Hepatocyte (in vitro differentiated cells): ENCODE data around the gene POFUT2. TPM values are rescaled to one million over a fixed set of nuclear protein-coding genes. Genes with fewer than 3 reads are reported as not detected.

Source experiments
- DNase-seq: peaks from one replicate; pipeline ENCODE4 v3.0.0-alpha.2; 2016; ENCODE audit warnings: low spot score
- H2AFZ ChIP-seq: fragments of 200-600 bp; sonication (generic); 2 replicates; pipeline ENCODE4 v1.6.0; 2016; ENCODE audit warnings: antibody characterized with exemption, mild to moderate bottlenecking
- H3K27ac ChIP-seq: fragments of 200-600 bp; sonication (generic); 2 replicates; pipeline ENCODE4 v1.5.1; 2016; ENCODE audit warnings: mild to moderate bottlenecking
- H3K27me3 ChIP-seq: fragments of 200-600 bp; sonication (generic); 2 replicates; pipeline ENCODE4 v1.6.1; 2016
- H3K36me3 ChIP-seq: fragments of 200-600 bp; sonication (generic); replicated peaks from 2 replicates; pipeline ENCODE4 v1.5.1; 2016; ENCODE audit warnings: low read depth; ENCODE audit not compliant: insufficient read depth
- H3K4me1 ChIP-seq: fragments of 200-600 bp; sonication (generic); 2 replicates; pipeline ENCODE4 v1.5.1; 2016; ENCODE audit warnings: mild to moderate bottlenecking, moderate library complexity; ENCODE audit not compliant: insufficient read depth
- H3K4me2 ChIP-seq: fragments of 200-600 bp; sonication (generic); 2 replicates; pipeline ENCODE4 v1.6.0; 2016
- H3K4me3 ChIP-seq: fragments of 200-600 bp; sonication (generic); 2 replicates; pipeline ENCODE4 v1.5.1; 2016; ENCODE audit warnings: mild to moderate bottlenecking
- H3K79me2 ChIP-seq: fragments of 200-600 bp; sonication (generic); 2 replicates; pipeline ENCODE4 v1.6.0; 2017; ENCODE audit warnings: mild to moderate bottlenecking
- H3K9me2 ChIP-seq: fragments of 200-600 bp; sonication (generic); replicated peaks from 2 replicates; pipeline ENCODE4 v1.6.0; 2017; ENCODE audit warnings: mild to moderate bottlenecking; ENCODE audit not compliant: insufficient read depth
- H3K9me3 ChIP-seq: fragments of 200-600 bp; sonication (generic); 2 replicates; pipeline ENCODE4 v1.5.1; 2016; ENCODE audit warnings: low read depth, mild to moderate bottlenecking
- H4K20me1 ChIP-seq: fragments of 200-600 bp; sonication (generic); 2 replicates; pipeline ENCODE4 v1.6.0; 2016; ENCODE audit warnings: mild to moderate bottlenecking; ENCODE audit not compliant: insufficient read depth, poor library complexity, severe bottlenecking
- EZH2 ChIP-seq: fragments of 200-600 bp; sonication (generic); IDR thresholded peaks from 2 replicates; pipeline ENCODE4 v1.6.1; 2016; ENCODE audit warnings: antibody characterized with exemption, mild to moderate bottlenecking, borderline replicate concordance
- EZH2phosphoT487 ChIP-seq: fragments of 200-600 bp; sonication (generic); IDR thresholded peaks from one replicate; pipeline ENCODE4 v1.6.1; 2018; ENCODE audit warnings: antibody characterized with exemption, mild to moderate bottlenecking, low read depth, moderate library complexity; ENCODE audit not compliant: unreplicated experiment, severe bottlenecking
- WGBS: methylation state at CpG from one replicate; pipeline ENCODE4 v1.1.6; 2016; ENCODE audit warnings: low lambda C conversion rate; ENCODE audit errors: missing lambda C conversion rate; 5-methylcytosine and 5-hydroxymethylcytosine counted together
- polyA plus RNA-seq: library from polyadenylated mRNA; unstranded; fragments of >200 nt; fragmentation: Nextera tagmentation; extraction: Ambion mirVana; gene quantifications from 2 replicates; pipeline ENCODE4 v1.2.1, GENCODE V29; 2016
- total RNA-seq: library from RNA; depleted of rRNA; stranded (reverse); fragments of >200 nt; gene quantifications from 2 replicates; pipeline ENCODE4 v1.2.3, GENCODE V29; 2014
- TF ChIP-seq, protein P1 (sequence below): fragments of 200-600 bp; sonication (generic); IDR thresholded peaks from 2 replicates; pipeline ENCODE4 v1.5.1; 2016; ENCODE audit warnings: antibody characterized with exemption, mild to moderate bottlenecking; ENCODE audit not compliant: poor library complexity

The POFUT2 gene
- total and polyA plus RNA-seq, 2 experiments from 2014 or later, result 30.7 to 57.7 TPM

GRCh38 chr21:45324489-45325205, 37.0 kb upstream of the POFUT2 start:
- no peak overlapping the region for H3K4me2 ChIP-seq
- DNase-seq, result no peak
- H3K79me2 ChIP-seq, result no peaks in the 10 kb centered on the region
- no peaks in the 10 kb centered on the region for H3K36me3 ChIP-seq
- no peaks in the 10 kb centered on the region for H3K27me3 ChIP-seq
- no peaks in the 10 kb centered on the region for H3K9me3 ChIP-seq
- H4K20me1 ChIP-seq, result no peaks in the 10 kb centered on the region
- no peak overlapping the region for H3K27ac ChIP-seq
- H2AFZ ChIP-seq, result no peak overlapping the region
- 92% methylated on average over 22 of the region's 27 CpGs for WGBS
- H3K4me3 ChIP-seq, result no peak overlapping the region
- TF ChIP-seq EZH2, result no peak
- TF ChIP-seq, protein P1, sequence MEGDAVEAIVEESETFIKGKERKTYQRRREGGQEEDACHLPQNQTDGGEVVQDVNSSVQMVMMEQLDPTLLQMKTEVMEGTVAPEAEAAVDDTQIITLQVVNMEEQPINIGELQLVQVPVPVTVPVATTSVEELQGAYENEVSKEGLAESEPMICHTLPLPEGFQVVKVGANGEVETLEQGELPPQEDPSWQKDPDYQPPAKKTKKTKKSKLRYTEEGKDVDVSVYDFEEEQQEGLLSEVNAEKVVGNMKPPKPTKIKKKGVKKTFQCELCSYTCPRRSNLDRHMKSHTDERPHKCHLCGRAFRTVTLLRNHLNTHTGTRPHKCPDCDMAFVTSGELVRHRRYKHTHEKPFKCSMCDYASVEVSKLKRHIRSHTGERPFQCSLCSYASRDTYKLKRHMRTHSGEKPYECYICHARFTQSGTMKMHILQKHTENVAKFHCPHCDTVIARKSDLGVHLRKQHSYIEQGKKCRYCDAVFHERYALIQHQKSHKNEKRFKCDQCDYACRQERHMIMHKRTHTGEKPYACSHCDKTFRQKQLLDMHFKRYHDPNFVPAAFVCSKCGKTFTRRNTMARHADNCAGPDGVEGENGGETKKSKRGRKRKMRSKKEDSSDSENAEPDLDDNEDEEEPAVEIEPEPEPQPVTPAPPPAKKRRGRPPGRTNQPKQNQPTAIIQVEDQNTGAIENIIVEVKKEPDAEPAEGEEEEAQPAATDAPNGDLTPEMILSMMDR, result no peak
- TF ChIP-seq EZH2phosphoT487, result no peak
- H3K9me2 ChIP-seq, result no peaks in the 10 kb centered on the region
- peaks cover 27% of the 10 kb centered on the region for H3K4me1 ChIP-seq

DNA sequence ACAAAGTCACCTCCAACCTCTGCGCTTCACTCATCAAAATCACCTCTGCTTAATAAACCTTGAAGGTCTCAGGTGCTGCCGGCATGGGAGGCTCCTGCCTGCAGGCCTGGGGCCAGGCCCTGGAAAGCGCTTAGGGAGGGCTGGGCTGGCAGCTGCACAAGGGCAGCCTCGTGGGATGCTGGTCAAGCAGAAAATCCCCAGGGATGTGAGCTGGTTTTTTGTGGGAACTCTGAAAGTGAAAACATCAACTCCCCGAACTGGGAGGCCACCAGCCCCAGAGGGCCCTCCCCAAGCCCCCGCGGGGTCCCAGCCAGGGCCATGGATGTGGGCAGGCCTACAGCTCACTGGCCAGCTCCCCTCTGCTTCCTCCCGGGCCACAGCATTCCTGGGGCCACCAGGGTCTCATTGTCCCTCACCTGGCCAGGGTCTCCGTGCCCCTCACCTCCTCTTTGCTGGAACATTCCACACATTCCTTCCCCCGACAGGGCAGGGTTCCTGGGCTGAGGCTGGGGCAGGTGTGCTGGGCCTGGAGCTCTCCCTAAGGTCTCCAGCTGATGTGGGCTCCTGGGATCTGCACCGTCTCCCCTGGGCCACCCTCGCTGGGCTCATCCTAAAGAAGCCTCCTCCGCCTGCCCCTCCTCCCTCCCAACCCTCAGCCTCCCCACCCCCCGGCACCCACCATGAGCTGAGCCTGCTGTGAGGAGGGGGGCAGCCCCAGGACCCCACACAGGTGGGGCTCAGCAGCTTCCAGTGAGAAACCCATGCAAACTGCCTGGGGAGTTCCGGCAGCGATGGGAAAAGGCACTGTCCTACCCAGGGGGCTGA, 36.0 kb upstream of the POFUT2 start:
- no peak for DNase-seq
- Histone ChIP-seq H3K79me2 (no peaks in the 10 kb centered on the region), H3K36me3 (no peaks in the 10 kb centered on the region), H3K4me2 (no peak overlapping the region), H2AFZ (no peak overlapping the region), H3K9me3 (no peaks in the 10 kb centered on the region), H4K20me1 (no peaks in the 10 kb centered on the region), H3K27me3 (no peaks in the 10 kb centered on the region), H3K27ac (no peak overlapping the region), H3K4me3 (no peak overlapping the region), H3K9me2 (no peaks in the 10 kb centered on the region), H3K4me1 (peaks cover 22% of the 10 kb centered on the region)
- TF ChIP-seq, protein P1, result no peak
- TF ChIP-seq EZH2 (no peak), EZH2phosphoT487 (no peak)
- WGBS, result 71% methylated on average over 15 of the region's 16 CpGs

- H4K20me1 ChIP-seq, result no peaks in the 10 kb centered on the region
- H2AFZ ChIP-seq, result no peak overlapping the region
- H3K27me3 ChIP-seq, result no peaks in the 10 kb centered on the region
- TF ChIP-seq EZH2 (no peak), EZH2phosphoT487 (no peak)
- TF ChIP-seq, protein P1, result no peak
- H3K4me1 ChIP-seq, result peaks cover 21% of the 10 kb centered on the region
- H3K27ac ChIP-seq, result no peak overlapping the region
- no peaks in the 10 kb centered on the region for H3K9me2 ChIP-seq
- H3K4me2 ChIP-seq, result no peak overlapping the region
- no peaks in the 10 kb centered on the region for H3K79me2 ChIP-seq
- H3K36me3 ChIP-seq, result no peaks in the 10 kb centered on the region
- DNase-seq, result no peak
- H3K4me3 ChIP-seq, result no peak overlapping the region
- H3K9me3 ChIP-seq, result no peaks in the 10 kb centered on the region
- WGBS, result 82% methylated on average over 22 of the region's 22 CpGs
Observed at GRCh38 chr21:45322960-45323461, 35.3 kb upstream of the POFUT2 start.
